Measurements from ENCODE around the gene USP5. TPM values are rescaled to one million over a fixed set of nuclear protein-coding genes. Genes with fewer than 3 reads are reported as not detected.

Gene USP5
- total RNA-seq, 1 experiment from 2014 or later: 175 TPM

GRCh38 chr12:6816598-6816997 lies 35.4 kb upstream of the USP5 start:
- H4K20me1 ChIP-seq (ENCODE audit: insufficient read depth): no peaks in the 10 kb centered on the region
- ATAC-seq: no peak

GRCh38 chr12:6817098-6817497 lies 34.9 kb upstream of the USP5 start:
- H3K9me2 ChIP-seq (ENCODE audit: insufficient read depth): no peaks in the 10 kb centered on the region
- no peak overlapping the region for H3K27ac ChIP-seq (ENCODE audit: low read depth, low read length)
- no peak overlapping the region for H3K4me2 ChIP-seq (ENCODE audit: low read length)
- DNase-seq (ENCODE audit: low read depth, low spot score) (no peak), ATAC-seq (no peak)
- no peak overlapping the region for H2AFZ ChIP-seq (ENCODE audit: low read depth, low read length, poor library complexity, severe bottlenecking)
- ChIA-PET POLR2A (no interaction called here), RAD21 (ENCODE audit: low non-redundant PET in 1 of 2, low total read pairs in 2 of 2, uncharacterized antibody in 2 of 2, unreplicated experiment in 2 of 2) (no interaction called here), CTCF (no interaction called here)
- H3K4me1 ChIP-seq (ENCODE audit: control insufficient read depth in 1 of 2, insufficient read depth in 2 of 2, low read length in 2 of 2): peaks cover 10 to 15% of the 10 kb centered on the region in 2 experiments
- H3K36me3 ChIP-seq (ENCODE audit: control insufficient read depth in 1 of 2, insufficient read depth in 2 of 2, low read length in 2 of 2): no peaks in the 10 kb centered on the region
- BruUV-seq (replicated peaks): no TSS peak
- intact Hi-C loops (cut with micrococcal nuclease): no loop called here
- no peak overlapping the region for H3K9ac ChIP-seq (ENCODE audit: low read length)
- H3K9me3 ChIP-seq (ENCODE audit: control insufficient read depth in 1 of 2, insufficient read depth in 1 of 2, low read depth in 1 of 2, low read length in 2 of 2): no peaks in the 10 kb centered on the region
- TF ChIP-seq POLR2A (IDR thresholded peaks at IDR 0.05; ENCODE audit: borderline replicate concordance, extremely low read depth, insufficient read depth, insufficient read length) (no peak), CBX3 (IDR thresholded peaks at IDR 0.05; ENCODE audit: low read depth) (no peak), RAD21 (IDR thresholded peaks at IDR 0.05; ENCODE audit: low read depth) (no peak), ZNF274 (IDR thresholded peaks at IDR 0.05; ENCODE audit: low read depth, low read length) (no peak), SP1 (IDR thresholded peaks at IDR 0.05; ENCODE audit: low read depth) (no peak), SRF (IDR thresholded peaks at IDR 0.05; ENCODE audit: low read depth) (no peak), TCF7L2 (IDR thresholded peaks at IDR 0.05; ENCODE audit: borderline replicate concordance, extremely low read depth, insufficient read depth, insufficient read length) (no peak), ZFX (IDR thresholded peaks at IDR 0.05) (no peak)
- H3K27me3 ChIP-seq (ENCODE audit: insufficient read depth, low read length): peaks cover 1% of the 10 kb centered on the region; the same call in 1 of the 2 replicates
- no peaks in the 10 kb centered on the region for H4K20me1 ChIP-seq (ENCODE audit: insufficient read depth)
- H3K4me3 ChIP-seq (replicated peaks in 1 of 2; ENCODE audit: low read depth in 1 of 2, low read length in 2 of 2): no peak overlapping the region
- no peaks in the 10 kb centered on the region for H3K79me2 ChIP-seq (ENCODE audit: insufficient read depth, low read length)

More at GRCh38 chr12:6816598-6816997, 35.4 kb upstream of the USP5 start:
- H3K4me2 ChIP-seq (ENCODE audit: low read length): no peak overlapping the region
- DNase-seq (ENCODE audit: low read depth, low spot score): no peak
- no peaks in the 10 kb centered on the region for H3K79me2 ChIP-seq (ENCODE audit: insufficient read depth, low read length)
- no peak for TF ChIP-seq ZFX (IDR thresholded peaks at IDR 0.05)
- no peak for TF ChIP-seq EZH2phosphoT487 (IDR thresholded peaks at IDR 0.05; ENCODE audit: borderline replicate concordance)
- BruUV-seq (replicated peaks): no TSS peak
- intact Hi-C loops (cut with micrococcal nuclease): no loop called here
- no peak overlapping the region for H3K27ac ChIP-seq (ENCODE audit: low read depth, low read length)
- no peak overlapping the region for H3K9ac ChIP-seq (ENCODE audit: low read length)
- no peak overlapping the region for H2AFZ ChIP-seq (ENCODE audit: low read depth, low read length, poor library complexity, severe bottlenecking)
- ChIA-PET POLR2A (no interaction called here), CTCF (no interaction called here), RAD21 (ENCODE audit: low non-redundant PET in 1 of 2, low total read pairs in 2 of 2, uncharacterized antibody in 2 of 2, unreplicated experiment in 2 of 2) (no interaction called here)
- H3K36me3 ChIP-seq (ENCODE audit: control insufficient read depth in 1 of 2, insufficient read depth in 2 of 2, low read length in 2 of 2): no peaks in the 10 kb centered on the region
- H3K4me1 ChIP-seq (ENCODE audit: control insufficient read depth in 1 of 2, insufficient read depth in 2 of 2, low read length in 2 of 2): peaks cover 7 to 10% of the 10 kb centered on the region in 2 experiments
- H3K9me2 ChIP-seq (ENCODE audit: insufficient read depth): no peaks in the 10 kb centered on the region
- H3K9me3 ChIP-seq (ENCODE audit: control insufficient read depth in 1 of 2, insufficient read depth in 1 of 2, low read depth in 1 of 2, low read length in 2 of 2): no peaks in the 10 kb centered on the region
- no peak overlapping the region for H3K4me3 ChIP-seq (replicated peaks in 1 of 2; ENCODE audit: low read depth in 1 of 2, low read length in 2 of 2)
- H3K27me3 ChIP-seq (ENCODE audit: insufficient read depth, low read length): no peaks in the 10 kb centered on the region
